ENCODE results near the gene WDFY4. TPM values are rescaled to one million over a fixed set of nuclear protein-coding genes. Genes with fewer than 3 reads are reported as not detected.

Gene WDFY4
- not detected in 5 replicates for total RNA-seq (2022; extraction: Qiagen RNA extraction; ENCODE audit: low read depth)

DNA sequence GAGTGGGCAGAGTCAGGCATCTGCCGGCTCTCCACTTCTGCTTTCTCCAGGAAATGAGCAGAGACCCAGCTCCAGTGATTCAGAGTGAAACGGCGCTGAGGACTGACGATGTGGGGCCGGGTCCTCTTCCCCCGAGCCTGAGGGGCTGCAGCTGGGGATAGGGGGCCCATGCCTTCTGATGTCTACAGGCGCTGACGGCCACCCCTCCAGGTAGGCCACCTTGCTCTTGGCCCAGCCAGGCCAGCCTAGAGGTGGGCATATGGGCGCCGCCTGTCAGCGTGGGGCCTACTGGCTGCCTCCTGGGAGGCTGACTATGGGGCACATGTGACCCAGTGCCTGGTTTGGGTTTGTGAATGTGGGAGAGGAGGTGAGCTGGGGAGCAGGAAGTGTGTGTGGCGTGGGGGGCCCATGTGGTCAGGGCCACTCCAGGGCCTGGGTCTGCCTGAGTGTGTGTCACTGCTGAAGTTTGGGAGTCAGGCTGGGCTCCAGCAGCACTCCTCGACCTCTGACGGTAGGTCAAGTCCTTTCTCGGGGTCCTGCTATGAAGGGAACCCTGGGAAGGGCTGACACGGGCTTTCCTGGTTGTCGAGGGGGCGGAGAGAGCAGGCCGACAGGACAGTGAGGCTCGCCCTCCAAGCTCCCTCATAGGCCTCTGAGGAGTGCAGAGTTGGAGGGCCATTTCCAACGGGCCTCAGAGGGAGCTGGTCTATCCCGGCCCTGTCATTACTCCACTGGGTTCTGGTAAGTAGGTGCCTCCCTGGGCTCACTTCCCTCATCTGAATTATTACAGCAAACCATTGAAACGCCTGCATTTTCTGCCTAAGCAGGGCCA lies at the start of gene WDFY4:
WDFY4 (plus strand) TSS at position 82 of the 832 bp plus-strand sequence. CDS start 24,860 bp downstream, outside the sequence.

GRCh38 chr10:48939790-48940325 lies 255.2 kb downstream of the WDFY4 start, which contains the start of gene LRRC18:
Gene LRRC18, minus strand, starts transcription at chr10:48939840. Its CDS starts 25,685 bp downstream, at chr10:48914155.

Other genes starting within 250 kb of the WDFY4 start
- gene ARHGAP22, start 79.8 kb upstream of the WDFY4 start, total RNA-seq (2022; extraction: Qiagen RNA extraction; ENCODE audit: low read depth) = 3.1 to 4.7 TPM (median 4.0 TPM) in 5 replicates

All from A549 treated with ZK216348 at 1 μM for 4 hours (cell line).